ENCODE results near the gene PDE4A. TPM values are rescaled to one million over a fixed set of nuclear protein-coding genes. Genes with fewer than 3 reads are reported as not detected.

The PDE4A gene
- total and polyA plus RNA-seq, 7 donors: 4.1 to 29.0 (median 14.4) TPM

DNA sequence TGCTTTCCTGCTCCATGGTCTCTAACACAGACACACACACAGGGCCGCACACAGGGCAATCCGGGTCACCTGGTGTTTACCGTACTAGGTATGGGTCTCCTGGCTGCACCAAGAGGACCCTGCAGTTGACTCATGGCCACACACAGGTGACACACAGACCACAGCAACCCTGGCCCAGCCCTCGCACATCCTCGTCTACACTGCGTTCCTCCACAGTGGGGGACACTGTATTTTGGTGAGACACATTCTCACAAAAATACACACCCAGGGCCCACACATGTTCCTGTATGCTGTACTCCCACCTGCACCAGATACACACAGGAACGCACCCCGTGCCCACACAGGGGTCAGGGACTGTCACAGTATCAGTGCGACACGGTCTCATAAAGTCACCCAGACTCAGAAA, 12.8 kb downstream of the PDE4A start:
- Histone ChIP-seq H3K27ac (peak overlapping the region; percentile 90), H3K4me1 (peaks cover 6% of the 10 kb centered on the region), H3K27me3 (ENCODE audit: insufficient read depth in 3 of 3, low read length in 2 of 3) (no peaks in the 10 kb centered on the region), H3K9me3 (no peaks in the 10 kb centered on the region), H3K4me3 (peak overlapping the region; percentile 77), H3K36me3 (ENCODE audit: insufficient read depth in 1 of 2, low read depth in 1 of 2) (no peaks in the 10 kb centered on the region)
- TF ChIP-seq, protein P1, sequence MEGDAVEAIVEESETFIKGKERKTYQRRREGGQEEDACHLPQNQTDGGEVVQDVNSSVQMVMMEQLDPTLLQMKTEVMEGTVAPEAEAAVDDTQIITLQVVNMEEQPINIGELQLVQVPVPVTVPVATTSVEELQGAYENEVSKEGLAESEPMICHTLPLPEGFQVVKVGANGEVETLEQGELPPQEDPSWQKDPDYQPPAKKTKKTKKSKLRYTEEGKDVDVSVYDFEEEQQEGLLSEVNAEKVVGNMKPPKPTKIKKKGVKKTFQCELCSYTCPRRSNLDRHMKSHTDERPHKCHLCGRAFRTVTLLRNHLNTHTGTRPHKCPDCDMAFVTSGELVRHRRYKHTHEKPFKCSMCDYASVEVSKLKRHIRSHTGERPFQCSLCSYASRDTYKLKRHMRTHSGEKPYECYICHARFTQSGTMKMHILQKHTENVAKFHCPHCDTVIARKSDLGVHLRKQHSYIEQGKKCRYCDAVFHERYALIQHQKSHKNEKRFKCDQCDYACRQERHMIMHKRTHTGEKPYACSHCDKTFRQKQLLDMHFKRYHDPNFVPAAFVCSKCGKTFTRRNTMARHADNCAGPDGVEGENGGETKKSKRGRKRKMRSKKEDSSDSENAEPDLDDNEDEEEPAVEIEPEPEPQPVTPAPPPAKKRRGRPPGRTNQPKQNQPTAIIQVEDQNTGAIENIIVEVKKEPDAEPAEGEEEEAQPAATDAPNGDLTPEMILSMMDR (IDR thresholded peaks at IDR 0.05): no peak
- WGBS, 3 donors: 35 to 44% (median 37%) methylated on average over 10 of the region's 10 CpGs
- ATAC-seq (peak; percentile 53 to 60 (median 56)), DNase-seq (peak in 1 of 2 donors; percentile 62)
- intact Hi-C loops (cut with DNase I): no loop called here

DNA sequence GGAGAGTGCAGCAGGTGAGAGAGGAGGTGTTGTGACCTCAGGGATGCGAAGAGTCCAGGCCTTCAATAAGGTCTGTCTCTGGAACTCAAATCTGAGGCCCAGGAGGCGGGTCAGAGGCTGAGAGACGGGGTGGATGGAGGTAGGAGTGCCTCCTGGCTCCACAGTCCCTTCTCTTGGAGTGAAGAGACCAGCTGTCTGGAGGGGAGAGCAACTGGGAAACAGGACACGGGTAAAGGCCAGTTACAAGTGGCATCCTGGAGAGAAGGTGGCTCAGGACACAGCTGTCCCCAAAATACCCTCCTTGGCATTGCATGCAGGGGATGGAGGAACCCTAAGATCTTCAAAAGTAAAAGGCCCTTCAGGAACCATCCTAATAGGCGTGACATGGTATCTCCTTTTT, 19.2 kb downstream of the PDE4A start:
- DNase-seq (no peak), ATAC-seq (peak; percentile 65 to 81 (median 74))
- Histone ChIP-seq H3K4me3 (no peak overlapping the region), H3K4me1 (peaks cover 13% of the 10 kb centered on the region), H3K9me3 (no peaks in the 10 kb centered on the region), H3K27ac (peak overlapping the region; percentile 63), H3K36me3 (ENCODE audit: insufficient read depth in 1 of 2, low read depth in 1 of 2) (no peaks in the 10 kb centered on the region), H3K27me3 (ENCODE audit: insufficient read depth in 3 of 3, low read length in 2 of 3) (no peaks in the 10 kb centered on the region)
- intact Hi-C loops (cut with DNase I): no loop called here
- WGBS, 3 donors: 32 to 53% (median 37%) methylated on average over 5 of the region's 5 CpGs
- TF ChIP-seq, protein P1 (IDR thresholded peaks at IDR 0.05): no peak

DNA sequence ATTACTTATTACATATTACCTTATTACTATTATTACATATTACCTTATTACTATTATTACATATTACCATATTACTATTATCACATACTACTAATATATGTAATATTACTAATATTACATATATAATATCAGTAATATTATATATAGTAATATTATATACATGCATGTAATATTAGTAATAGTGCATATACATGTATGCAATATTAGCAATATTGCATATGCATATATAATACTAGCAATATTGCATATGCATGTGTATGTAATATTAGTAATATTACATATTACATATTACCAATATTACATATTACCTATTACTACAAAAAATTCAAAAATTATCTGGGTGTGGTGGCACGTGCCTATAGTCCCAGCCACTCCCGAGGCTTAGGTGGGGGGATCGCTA, 22.4 kb downstream of the PDE4A start:
- peaks cover 0 to 10% of the 10 kb centered on the region in 2 donors for H3K36me3 ChIP-seq (ENCODE audit: insufficient read depth in 1 of 2, low read depth in 1 of 2)
- no peak for ATAC-seq
- peaks cover 13% of the 10 kb centered on the region for H3K4me1 ChIP-seq
- no peak for DNase-seq
- H3K27me3 ChIP-seq (ENCODE audit: insufficient read depth in 3 of 3, low read length in 2 of 3): no peaks in the 10 kb centered on the region
- H3K4me3 ChIP-seq: no peak overlapping the region
- H3K27ac ChIP-seq: no peak overlapping the region
- no peaks in the 10 kb centered on the region for H3K9me3 ChIP-seq
- intact Hi-C loops (cut with DNase I): no loop called here
- WGBS, 3 donors: 94 to 99% (median 96%) methylated on average over 3 of the region's 3 CpGs
- TF ChIP-seq, protein P1 (IDR thresholded peaks at IDR 0.05): no peak

DNA sequence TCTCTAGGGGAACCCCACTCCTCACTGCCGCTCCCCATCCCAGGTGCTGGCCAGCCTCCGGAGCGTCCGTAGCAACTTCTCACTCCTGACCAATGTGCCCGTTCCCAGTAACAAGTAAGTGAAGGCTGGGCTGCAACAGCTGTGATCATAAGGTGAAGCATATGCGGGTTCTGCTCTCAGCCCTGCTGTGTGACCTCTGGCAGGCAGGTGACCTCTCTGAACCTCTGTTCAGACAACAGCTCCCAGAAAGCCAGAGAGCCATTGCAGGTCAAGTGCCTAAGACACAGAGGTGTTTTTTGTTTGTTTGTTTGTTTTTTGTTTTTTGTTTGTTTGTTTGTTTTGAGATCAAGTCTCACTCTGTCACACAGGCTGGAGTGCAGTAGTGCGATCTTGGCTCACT, 28.7 kb downstream of the PDE4A start:
- no peaks in the 10 kb centered on the region for H3K4me1 ChIP-seq
- ATAC-seq (no peak), DNase-seq (no peak)
- intact Hi-C loops (cut with DNase I): no loop called here
- TF ChIP-seq, protein P1 (IDR thresholded peaks at IDR 0.05): no peak
- H3K9me3 ChIP-seq: no peaks in the 10 kb centered on the region
- no peak overlapping the region for H3K4me3 ChIP-seq
- peaks cover 0 to 44% of the 10 kb centered on the region in 2 donors for H3K36me3 ChIP-seq (ENCODE audit: insufficient read depth in 1 of 2, low read depth in 1 of 2)
- no peak overlapping the region for H3K27ac ChIP-seq
- no peaks in the 10 kb centered on the region for H3K27me3 ChIP-seq (ENCODE audit: insufficient read depth in 3 of 3, low read length in 2 of 3)
- 91 to 94% (median 94%) methylated on average over 7 of the region's 7 CpGs for WGBS, 3 donors

DNA sequence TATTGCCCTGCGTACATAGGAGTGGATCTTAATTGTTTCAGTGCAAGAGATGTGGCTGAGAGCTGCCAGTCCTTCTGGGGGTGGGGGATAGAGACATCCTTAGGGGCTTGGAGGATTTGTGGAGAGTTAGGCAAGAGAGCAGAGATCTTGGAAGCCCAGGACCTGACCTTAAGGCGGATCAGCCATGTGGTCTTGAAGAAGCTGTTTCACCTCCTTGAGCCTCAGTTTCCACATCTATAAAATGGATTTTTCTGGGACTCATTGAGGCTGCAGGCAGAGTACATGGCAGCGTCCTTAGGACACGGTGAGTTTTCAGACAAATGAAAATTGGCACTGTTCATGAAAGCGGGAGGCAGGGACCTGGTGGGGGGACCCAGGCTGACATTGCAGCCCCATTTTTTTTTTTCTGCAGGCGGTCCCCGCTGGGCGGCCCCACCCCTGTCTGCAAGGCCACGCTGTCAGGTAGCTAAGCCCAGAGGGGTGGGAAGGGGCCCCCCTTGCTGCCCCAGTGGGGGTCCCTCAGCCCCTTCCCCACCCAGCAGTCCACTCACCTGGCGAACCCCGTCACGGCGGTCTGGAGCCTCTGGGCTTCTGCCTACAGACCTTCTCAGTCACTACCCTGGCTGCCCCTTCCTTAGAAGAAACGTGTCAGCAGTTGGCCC, 30.0 kb downstream of the PDE4A start:
- WGBS, 3 donors: 87 to 89% (median 89%) methylated on average over 14 of the region's 14 CpGs
- TF ChIP-seq, protein P1 (IDR thresholded peaks at IDR 0.05): no peak
- Histone ChIP-seq H3K27me3 (ENCODE audit: insufficient read depth in 3 of 3, low read length in 2 of 3) (no peaks in the 10 kb centered on the region), H3K9me3 (no peaks in the 10 kb centered on the region), H3K36me3 (ENCODE audit: insufficient read depth in 1 of 2, low read depth in 1 of 2) (peaks cover 0 to 55% of the 10 kb centered on the region in 2 donors), H3K4me1 (no peaks in the 10 kb centered on the region), H3K27ac (no peak overlapping the region), H3K4me3 (no peak overlapping the region)
- DNase-seq (no peak), ATAC-seq (no peak)
- intact Hi-C loops (cut with DNase I): no loop called here

All from psoas muscle (tissue), 8 donors.